GF-D8 (cell line): ENCODE data around the gene ENOX1.

Source experiments
- DNase-seq: peaks from one replicate; lab custom pipeline; 2025; lab: John Stamatoyannopoulos, UW

Gene ENOX1

GRCh38 chr13:43315522-43315921 lies 471.2 kb downstream of the ENOX1 start:
- DNase-seq = no peak

GRCh38 chr13:43309311-43309710 lies 477.5 kb downstream of the ENOX1 start:
- no peak for DNase-seq

- DNase-seq = no peak
These were observed 478.8 kb downstream of the ENOX1 start for GRCh38 chr13:43307921-43308433.

- no peak for DNase-seq
These were observed 479.4 kb downstream of the ENOX1 start for GRCh38 chr13:43307221-43307920.

- no peak for DNase-seq
These were observed 480.4 kb downstream of the ENOX1 start for GRCh38 chr13:43306372-43306771.

GRCh38 chr13:43305416-43305815 lies 481.4 kb downstream of the ENOX1 start:
- no peak for DNase-seq

GRCh38 chr13:43304945-43305344 lies 481.8 kb downstream of the ENOX1 start:
- DNase-seq = no peak

GRCh38 chr13:43304449-43304848 lies 482.3 kb downstream of the ENOX1 start:
- DNase-seq = no peak

- no peak for DNase-seq
These were observed 483.6 kb downstream of the ENOX1 start for GRCh38 chr13:43303033-43303729.

- no peak for DNase-seq
These were observed 485.3 kb downstream of the ENOX1 start for GRCh38 chr13:43301346-43301969.

GRCh38 chr13:43300865-43301264 lies 485.9 kb downstream of the ENOX1 start:
- DNase-seq = no peak

GRCh38 chr13:43299374-43299773 lies 487.4 kb downstream of the ENOX1 start:
- no peak for DNase-seq

GRCh38 chr13:43298816-43299215 lies 488.0 kb downstream of the ENOX1 start:
- no peak for DNase-seq

- DNase-seq = no peak
These were observed 488.6 kb downstream of the ENOX1 start for GRCh38 chr13:43297967-43298678.

GRCh38 chr13:43295825-43296564 lies 490.8 kb downstream of the ENOX1 start:
- no peak for DNase-seq

- DNase-seq = no peak
These were observed 491.5 kb downstream of the ENOX1 start for GRCh38 chr13:43295321-43295720.

- no peak for DNase-seq
These were observed 492.4 kb downstream of the ENOX1 start for GRCh38 chr13:43294412-43294811.

GRCh38 chr13:43293986-43294385 lies 492.8 kb downstream of the ENOX1 start:
- DNase-seq = no peak

GRCh38 chr13:43293561-43293960 lies 493.2 kb downstream of the ENOX1 start:
- no peak for DNase-seq

- no peak for DNase-seq
These were observed 493.8 kb downstream of the ENOX1 start for GRCh38 chr13:43293008-43293407.

GRCh38 chr13:43291287-43292060 lies 495.3 kb downstream of the ENOX1 start:
- no peak for DNase-seq
